NCI-H146 (cell line): ENCODE data around the gene HOXD13.
A peak's percentile ranks its signal among the peaks of the same experiment; 100 is the strongest.

ENCODE experiments used
- DNase-seq: peaks from one replicate; lab custom pipeline; 2025; lab: John Stamatoyannopoulos, UW

The HOXD13 gene

GRCh38 chr2:176080540-176081375 is 11.8 kb upstream of the HOXD13 start:
- no peak for DNase-seq

DNA sequence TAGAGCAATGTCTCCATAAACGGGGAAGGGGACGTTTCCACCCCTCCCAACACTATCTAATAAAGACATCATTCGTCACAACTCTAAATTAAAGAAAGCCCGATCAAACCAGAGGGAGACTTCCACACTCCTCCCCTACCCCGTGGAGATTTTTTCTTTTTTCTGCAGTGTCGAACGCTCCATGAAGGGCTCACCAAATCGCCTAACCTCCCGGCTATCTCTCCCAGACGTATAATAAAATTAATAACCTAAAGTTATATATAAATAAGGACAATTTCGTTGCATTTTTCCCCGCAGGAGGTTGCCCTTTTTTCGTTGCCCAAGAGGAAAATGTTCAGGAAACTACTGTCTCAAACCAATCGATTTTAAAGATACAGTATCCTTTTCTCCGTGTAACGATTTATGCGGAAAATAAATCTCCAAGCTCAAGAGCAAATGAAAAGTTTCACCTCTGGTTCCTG is 11.1 kb upstream of the HOXD13 start:
- DNase-seq: no peak

DNA sequence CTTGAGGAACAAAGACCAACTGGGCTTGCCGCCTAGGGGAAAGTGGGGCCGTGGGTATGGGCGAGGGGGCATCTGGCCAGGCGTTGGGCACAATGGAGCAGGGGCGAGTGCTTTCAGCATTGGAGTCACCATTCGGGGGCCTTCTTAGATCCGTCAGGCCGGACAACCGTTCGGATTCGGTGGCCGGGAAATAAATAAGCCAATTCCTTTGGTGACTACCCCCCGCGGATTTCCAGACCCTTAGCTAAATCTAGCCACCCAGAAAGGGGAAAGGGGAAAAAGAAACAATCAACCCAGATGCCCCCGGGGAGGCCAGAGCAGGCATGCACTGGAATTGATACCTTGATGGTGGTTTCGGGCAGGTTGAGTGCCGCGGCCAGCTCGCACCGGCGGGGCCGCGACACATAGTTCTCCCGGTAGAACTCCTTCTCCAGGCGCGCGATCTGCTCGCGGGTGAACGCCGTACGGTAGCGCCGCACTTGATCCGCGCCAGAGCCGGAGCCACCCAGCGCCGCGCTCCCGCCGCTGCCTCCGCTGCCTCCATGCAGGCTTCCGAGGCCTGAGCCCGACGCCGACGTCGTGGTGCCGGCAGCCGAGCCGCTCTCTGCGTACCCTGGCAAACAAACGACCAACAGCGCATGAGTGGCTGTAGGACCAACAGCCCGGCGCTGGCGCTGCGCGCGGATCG is 10.5 kb upstream of the HOXD13 start:
- DNase-seq: no peak

DNA sequence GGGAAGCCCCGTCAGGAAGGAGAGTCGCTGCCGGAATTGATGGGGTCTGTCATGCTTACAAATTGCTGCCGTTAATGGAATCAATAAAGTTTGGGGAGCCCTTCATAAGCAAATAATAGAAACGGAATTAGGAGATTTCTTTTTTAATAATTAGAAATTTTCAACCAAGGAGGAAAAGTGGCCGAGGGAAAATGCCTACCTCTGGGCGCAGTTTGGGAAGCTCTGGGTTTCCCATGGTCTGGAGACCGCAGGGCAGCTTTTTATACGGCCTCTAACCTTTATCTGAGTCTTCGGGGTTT is 10.0 kb upstream of the HOXD13 start:
- DNase-seq: no peak

GRCh38 chr2:176082824-176083751 is 9.4 kb upstream of the HOXD13 start:
- no peak for DNase-seq

DNA sequence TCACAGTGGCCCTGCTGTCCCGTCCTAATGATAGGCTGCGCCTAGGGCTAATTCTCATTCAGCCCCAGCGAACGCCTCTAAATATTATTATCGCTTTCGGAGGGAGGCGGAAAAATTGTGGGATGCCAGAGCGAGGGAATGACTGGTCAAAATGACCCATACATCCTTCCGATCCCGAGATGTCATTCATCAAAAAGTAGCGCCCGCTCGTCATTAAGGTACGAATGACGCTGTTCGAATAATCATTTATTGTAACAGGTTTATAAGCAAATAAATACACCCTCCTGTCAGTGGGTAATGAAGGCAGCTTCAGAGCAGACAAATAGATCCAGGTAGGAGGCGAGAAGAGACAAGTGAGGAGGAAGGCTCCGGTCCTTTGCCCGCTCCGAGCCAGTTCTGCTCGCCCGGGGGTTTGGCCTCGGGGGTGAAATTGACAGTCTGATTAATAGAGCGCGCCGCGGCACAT is 8.7 kb upstream of the HOXD13 start, which contains the start of gene EVX2:
EVX2 (minus strand) TSS at position 167 of the 466 bp plus-strand sequence. CDS start 186 bp downstream, outside the sequence.
- DNase-seq: no peak

DNA sequence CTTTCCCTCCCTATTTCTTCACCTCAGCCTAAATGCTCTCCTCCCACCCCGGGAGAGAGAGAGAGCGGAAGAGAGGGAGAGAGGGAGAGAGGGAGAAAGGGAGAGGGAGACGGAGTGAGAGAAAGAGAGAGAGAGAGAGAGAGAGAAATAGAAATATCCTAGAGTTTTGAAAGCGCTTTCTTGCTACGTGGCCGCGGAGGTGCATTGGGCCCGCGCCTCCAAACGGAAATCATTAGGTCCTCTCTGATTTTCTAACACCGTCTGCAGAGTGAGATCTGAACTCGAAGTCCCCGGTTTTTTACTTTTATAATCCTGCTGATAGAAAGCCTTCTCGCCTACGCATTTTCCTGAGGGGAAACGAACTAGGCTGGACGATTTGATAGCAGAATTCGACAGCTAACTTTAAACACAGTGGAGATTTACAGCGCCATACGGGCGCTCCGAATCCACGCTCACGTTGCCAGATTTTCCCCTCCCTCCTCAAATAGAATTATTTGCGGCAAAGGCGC is 7.9 kb upstream of the HOXD13 start:
- no peak for DNase-seq

DNA sequence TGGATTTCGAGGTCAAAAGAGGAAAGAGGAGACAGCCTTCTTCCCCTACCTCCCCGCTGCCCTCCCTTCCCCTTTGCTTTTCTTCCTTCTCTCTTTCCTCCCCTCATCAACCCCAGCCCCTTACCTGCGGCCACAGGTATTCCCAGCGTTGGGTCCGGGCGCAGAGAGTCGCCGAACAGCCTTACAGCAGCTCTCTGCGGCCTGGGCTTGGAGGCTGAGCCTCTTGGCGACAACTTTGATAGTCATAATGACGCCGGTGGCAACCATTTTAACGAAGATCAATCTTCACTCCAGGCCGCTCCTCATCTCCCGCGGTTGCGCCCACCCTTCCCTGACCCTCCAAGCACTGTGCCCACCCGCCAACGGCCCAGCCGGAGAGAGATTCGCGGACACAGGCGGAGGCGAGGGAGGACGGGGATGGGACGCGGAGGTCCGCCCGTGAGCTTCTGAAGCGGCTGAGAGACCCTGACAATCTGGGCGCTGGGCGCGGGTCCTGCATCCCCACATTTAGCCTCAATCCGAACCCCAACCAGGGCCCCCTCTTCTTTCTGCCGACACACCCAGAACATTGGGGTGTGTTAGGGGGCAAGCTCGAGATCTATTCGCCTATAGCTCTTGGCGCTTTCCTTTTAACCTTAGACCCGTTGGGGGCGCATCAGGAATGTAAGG is 7.3 kb upstream of the HOXD13 start:
- DNase-seq: no peak

GRCh38 chr2:176085861-176086771 is 6.4 kb upstream of the HOXD13 start:
- DNase-seq: peak; percentile 38

- DNase-seq: no peak
These were observed 5.0 kb upstream of the HOXD13 start for GRCh38 chr2:176087330-176088047.

- peak; percentile 61 for DNase-seq
These were observed 4.2 kb upstream of the HOXD13 start for GRCh38 chr2:176088048-176088936.

DNA sequence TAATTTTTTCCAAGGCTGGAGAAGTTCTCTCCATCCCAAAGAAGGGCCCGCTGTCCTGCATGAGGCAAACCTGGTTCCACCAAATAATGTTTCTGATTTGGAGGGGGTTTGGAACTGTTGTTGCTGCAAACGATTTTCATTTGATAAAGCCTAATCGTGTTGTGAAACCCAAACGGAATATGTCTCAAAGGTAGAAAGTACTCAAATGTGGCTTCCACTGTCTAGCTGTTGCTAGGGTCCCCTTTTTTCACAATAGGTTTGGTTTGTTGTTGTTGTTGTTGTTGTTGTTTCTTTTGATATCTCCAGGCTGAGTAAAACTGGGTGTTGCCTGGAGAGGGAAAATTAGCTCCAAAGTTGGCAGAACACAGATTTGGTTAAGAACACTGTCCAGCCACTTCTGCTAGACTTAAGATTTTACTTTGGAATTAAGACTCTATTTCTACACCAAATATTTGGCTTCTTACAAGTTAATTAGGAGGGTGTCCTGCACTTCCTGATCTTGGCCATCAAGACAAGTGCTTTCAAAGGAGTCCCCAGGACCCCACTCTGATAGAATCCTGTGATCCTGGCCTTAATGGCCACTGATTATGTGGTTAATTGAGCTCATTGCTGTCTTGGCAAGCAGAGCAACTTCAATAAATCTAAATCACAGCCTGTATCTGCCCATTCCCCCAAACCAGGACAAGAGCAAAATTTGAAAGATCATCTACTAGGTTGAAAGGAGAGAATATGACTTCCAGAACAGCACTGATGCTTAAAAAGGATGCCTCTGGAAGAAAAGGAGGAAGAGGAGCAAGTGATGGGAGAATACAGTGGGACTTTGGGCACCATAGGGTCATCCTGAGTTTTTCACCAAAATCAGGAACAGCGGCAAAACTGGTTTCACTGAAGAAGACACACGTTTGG is 3.3 kb upstream of the HOXD13 start:
- no peak for DNase-seq

DNA sequence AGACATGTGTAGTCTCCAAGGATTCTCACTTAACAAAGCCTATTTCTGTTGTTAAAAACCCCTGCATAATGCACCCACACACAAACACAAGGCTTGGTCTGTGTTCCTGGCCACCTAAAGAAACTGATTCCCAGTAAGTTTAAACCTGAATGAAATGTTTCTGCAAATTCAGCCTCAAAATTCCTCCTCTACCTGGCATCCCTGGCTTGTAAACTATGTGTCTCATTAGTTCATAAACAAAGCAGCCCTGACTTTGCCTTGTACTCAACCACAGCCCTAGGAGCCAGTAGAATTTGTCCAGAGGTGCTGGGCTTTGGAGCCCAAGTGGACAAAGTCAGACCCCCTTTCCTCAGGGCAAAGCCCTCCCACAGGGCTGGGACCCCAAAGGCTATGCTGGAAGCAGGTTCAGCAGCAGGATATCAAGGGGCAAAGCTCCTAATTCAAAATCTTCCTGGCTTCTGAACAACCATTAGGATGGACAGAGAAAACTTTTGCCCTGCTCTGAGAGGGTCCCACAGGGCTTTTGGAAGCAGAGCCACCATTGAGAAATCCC is 2.6 kb upstream of the HOXD13 start:
- DNase-seq: no peak

GRCh38 chr2:176090862-176091261 is 1.7 kb upstream of the HOXD13 start:
- no peak for DNase-seq

DNA sequence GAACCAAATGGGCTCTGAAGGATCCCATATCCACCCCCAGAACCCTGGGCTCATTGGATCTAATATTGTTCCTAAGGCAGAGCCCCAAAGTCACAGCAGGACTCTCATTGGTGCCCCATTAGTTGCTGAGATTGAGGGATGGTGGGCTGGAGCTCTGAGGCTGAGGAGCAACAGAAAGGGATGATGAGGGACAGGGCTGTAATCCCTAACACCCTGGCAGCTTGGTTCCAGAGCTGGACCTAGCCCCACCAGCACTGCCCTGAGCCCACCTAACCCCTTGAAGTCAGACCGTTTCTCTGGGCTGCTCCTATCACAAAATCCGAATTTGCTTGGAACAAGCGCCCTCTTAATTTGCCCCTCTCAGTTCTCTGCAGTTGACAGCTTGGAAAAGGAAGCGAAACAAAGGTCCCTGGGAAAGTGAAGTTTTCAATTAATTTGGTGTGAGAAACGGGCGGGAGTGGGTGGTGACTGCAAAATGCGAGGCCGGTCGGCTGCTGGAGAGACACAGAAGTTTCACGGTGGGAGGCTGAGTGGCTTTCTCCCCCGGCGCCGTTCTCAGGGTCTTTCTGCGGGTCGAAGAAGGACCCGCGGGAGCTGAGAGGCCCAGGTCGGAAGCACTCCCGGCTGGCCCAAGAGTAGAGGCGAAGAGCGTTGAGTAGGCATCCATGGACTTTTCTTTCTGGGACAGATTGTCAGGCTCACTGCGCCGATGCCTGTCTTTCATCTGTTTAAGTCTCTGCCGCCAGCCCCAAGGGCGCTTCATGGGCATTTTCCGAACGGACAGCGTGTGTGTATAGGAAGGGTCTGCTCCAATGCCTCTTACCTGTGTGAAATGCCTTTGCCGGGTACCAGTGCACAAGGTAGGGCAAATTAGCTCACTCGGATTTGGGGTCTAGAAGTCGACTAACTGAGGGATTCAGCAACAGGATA is 927 bp upstream of the HOXD13 start:
- DNase-seq: no peak
